Breast epithelium (tissue), 4 donors: ENCODE measurements around the gene LNPK. TPM values are rescaled to one million over a fixed set of nuclear protein-coding genes. Genes with fewer than 3 reads are reported as not detected.

Experiments used
- DNase-seq, 2 donors: peaks; one replicate each; pipeline ENCODE4 v3.0.0-alpha.2; 2019; ENCODE audit warnings: low spot score in 2 of 2
- H3K27ac ChIP-seq, 2 donors: fragments of 200-600 bp; sonication (generic) in 1 of 2; one replicate each; pipeline ENCODE4 v1.5.1; 2016 to 2019; ENCODE audit warnings: mild to moderate bottlenecking in 1 of 2
- H3K27me3 ChIP-seq, 2 donors: fragments of 200-600 bp; sonication (generic) in 1 of 2; one replicate each; pipeline versions ENCODE4 v1.5.1 to v1.6.0; 2017 to 2019; ENCODE audit warnings: control low read depth in 1 of 2, mild to moderate bottlenecking in 1 of 2
- H3K36me3 ChIP-seq: fragments of 200-600 bp; one replicate; pipeline ENCODE4 v1.5.1; 2019
- H3K4me1 ChIP-seq, 2 donors: fragments of 200-600 bp; sonication (generic); one replicate each; pipeline ENCODE4 v1.5.1; 2016 to 2019; ENCODE audit warnings: control low read depth in 1 of 2
- H3K4me3 ChIP-seq, 3 donors: fragments of 200-600 bp; sonication (generic); 1 replicate in 2 of 3; 2 replicates in 1 of 3; pipeline ENCODE4 v1.5.1; 2016 to 2019; ENCODE audit warnings: mild to moderate bottlenecking in 3 of 3, moderate library complexity in 2 of 3
- H3K9me3 ChIP-seq, 2 donors: fragments of 200-600 bp; sonication (generic) in 1 of 2; one replicate each; pipeline ENCODE4 v1.5.1; 2016 to 2019; ENCODE audit warnings: control low read depth in 1 of 2
- POLR2A ChIP-seq: fragments of 450-650 bp; IDR thresholded peaks from one replicate; pipeline ENCODE4 v1.6.1; 2016; ENCODE audit warnings: antibody characterized with exemption, mild to moderate bottlenecking, moderate library complexity
- POLR2AphosphoS5 ChIP-seq, 3 donors: sonication (generic); formaldehyde crosslinking; IDR thresholded peaks; one replicate each; pipeline ENCODE4 v1.6.1; 2017; ENCODE audit warnings: antibody characterized with exemption in 3 of 3
- intact Hi-C: fragments of 100-400 bp; cut with DNase I; formaldehyde crosslinking; loops from one replicate; pipeline ENCODE4 v1.15.1; 2023; ENCODE audit warnings: low total_unique reads
- total RNA-seq, 3 donors: library from RNA; depleted of rRNA; stranded (reverse); fragments of >200 nt; gene quantifications; one replicate each; pipeline ENCODE4 v1.1.0, GENCODE V29; 2016
- TF ChIP-seq, protein P1 (sequence below), 3 donors: fragments of 450-650 bp; IDR thresholded peaks; one replicate each; pipeline ENCODE4 v1.5.1; 2016 to 2017; ENCODE audit warnings: antibody characterized with exemption in 3 of 3, mild to moderate bottlenecking in 3 of 3, moderate library complexity in 3 of 3

The LNPK gene
- 10 to 100 TPM; 20.0 to 30.3 (median 23.8) TPM for total RNA-seq

GRCh38 chr2:176001916-176002687 is at the start of gene LNPK:
TSS of gene LNPK (minus strand) at chr2:176002267. CDS start at chr2:175995584, 6,683 bp downstream.
- Histone ChIP-seq H3K4me1 (no peaks in the 10 kb centered on the region), H3K4me3 (peak within 1 kb of the TSS; percentile 75 to 81 (median 78)), H3K9me3 (no peaks in the 10 kb centered on the region), H3K36me3 (no peaks in the 10 kb centered on the region), H3K27me3 (no peaks in the 10 kb centered on the region), H3K27ac (peak within 1 kb of the TSS; percentile 70 to 86)
- intact Hi-C loops = loop anchor here (5.0 kb wide), 1 partner anchor 150 kb away; no protein-coding TSS in a partner anchor
- peak; percentile 90 to 92 for DNase-seq
- peak; percentile 30 for TF ChIP-seq POLR2A
- peak; percentile 13 to 78 (median 65) for TF ChIP-seq POLR2AphosphoS5 (IDR thresholded peaks at IDR 0.05)
- TF ChIP-seq, protein P1, sequence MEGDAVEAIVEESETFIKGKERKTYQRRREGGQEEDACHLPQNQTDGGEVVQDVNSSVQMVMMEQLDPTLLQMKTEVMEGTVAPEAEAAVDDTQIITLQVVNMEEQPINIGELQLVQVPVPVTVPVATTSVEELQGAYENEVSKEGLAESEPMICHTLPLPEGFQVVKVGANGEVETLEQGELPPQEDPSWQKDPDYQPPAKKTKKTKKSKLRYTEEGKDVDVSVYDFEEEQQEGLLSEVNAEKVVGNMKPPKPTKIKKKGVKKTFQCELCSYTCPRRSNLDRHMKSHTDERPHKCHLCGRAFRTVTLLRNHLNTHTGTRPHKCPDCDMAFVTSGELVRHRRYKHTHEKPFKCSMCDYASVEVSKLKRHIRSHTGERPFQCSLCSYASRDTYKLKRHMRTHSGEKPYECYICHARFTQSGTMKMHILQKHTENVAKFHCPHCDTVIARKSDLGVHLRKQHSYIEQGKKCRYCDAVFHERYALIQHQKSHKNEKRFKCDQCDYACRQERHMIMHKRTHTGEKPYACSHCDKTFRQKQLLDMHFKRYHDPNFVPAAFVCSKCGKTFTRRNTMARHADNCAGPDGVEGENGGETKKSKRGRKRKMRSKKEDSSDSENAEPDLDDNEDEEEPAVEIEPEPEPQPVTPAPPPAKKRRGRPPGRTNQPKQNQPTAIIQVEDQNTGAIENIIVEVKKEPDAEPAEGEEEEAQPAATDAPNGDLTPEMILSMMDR (IDR thresholded peaks at IDR 0.05) = no peak

DNA sequence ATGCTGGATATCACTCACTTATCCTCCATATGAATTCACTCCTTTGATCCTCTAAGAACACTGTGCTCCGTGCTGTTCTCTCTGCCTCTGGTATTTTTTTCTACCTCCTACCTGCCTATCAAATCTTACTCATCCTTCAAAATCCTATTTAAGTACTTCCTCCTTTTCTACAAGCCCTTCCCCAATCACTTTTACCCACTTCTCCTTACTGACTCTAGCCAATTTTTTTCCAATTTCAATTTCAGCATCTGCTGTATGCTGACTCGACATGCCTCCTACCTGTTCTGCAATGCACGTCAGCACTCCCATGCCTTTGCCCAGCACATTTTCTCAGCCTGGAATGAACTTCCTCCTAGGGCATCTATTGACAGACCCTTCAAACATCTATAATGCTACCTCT is 37.3 kb upstream of the LNPK start:
- no peak overlapping the region for H3K27ac ChIP-seq
- no peaks in the 10 kb centered on the region for H3K9me3 ChIP-seq
- H3K36me3 ChIP-seq = no peaks in the 10 kb centered on the region
- H3K27me3 ChIP-seq = peaks cover 0 to 6% of the 10 kb centered on the region in 2 donors
- intact Hi-C loops = no loop called here
- H3K4me1 ChIP-seq = no peaks in the 10 kb centered on the region
- H3K4me3 ChIP-seq = no peak overlapping the region
- TF ChIP-seq POLR2AphosphoS5 (IDR thresholded peaks at IDR 0.05) (no peak), POLR2A (no peak)
- TF ChIP-seq, protein P1 (IDR thresholded peaks at IDR 0.05) = no peak
- DNase-seq = no peak

DNA sequence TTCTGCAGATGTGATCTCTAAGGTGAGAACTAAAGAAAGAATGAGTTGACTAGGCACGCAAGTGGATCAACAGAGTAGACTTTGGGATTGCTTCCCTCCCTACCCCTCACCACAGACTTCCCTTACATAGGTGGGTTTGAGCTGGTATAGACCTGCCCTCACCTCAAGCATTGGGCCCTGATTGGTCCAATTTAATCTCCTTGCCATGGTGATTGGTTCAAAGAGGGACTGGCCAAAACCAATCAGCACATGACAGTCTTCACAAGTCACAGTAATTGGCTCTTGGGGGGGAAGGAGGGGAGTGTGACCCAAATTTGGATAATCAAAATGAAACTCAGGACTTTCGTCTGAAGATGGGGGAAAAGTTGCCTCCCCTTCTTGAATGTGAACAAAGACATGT is 36.6 kb upstream of the LNPK start:
- H3K36me3 ChIP-seq = no peaks in the 10 kb centered on the region
- DNase-seq = no peak
- H3K9me3 ChIP-seq = no peaks in the 10 kb centered on the region
- intact Hi-C loops = no loop called here
- no peak overlapping the region for H3K27ac ChIP-seq
- TF ChIP-seq, protein P1 (IDR thresholded peaks at IDR 0.05) = no peak
- TF ChIP-seq POLR2A (no peak), POLR2AphosphoS5 (IDR thresholded peaks at IDR 0.05) (no peak)
- H3K4me1 ChIP-seq = no peaks in the 10 kb centered on the region
- H3K27me3 ChIP-seq = peaks cover 0 to 6% of the 10 kb centered on the region in 2 donors
- H3K4me3 ChIP-seq = no peak overlapping the region

- Histone ChIP-seq H3K36me3 (no peaks in the 10 kb centered on the region), H3K9me3 (no peaks in the 10 kb centered on the region), H3K4me3 (no peak overlapping the region), H3K27ac (no peak overlapping the region), H3K4me1 (no peaks in the 10 kb centered on the region), H3K27me3 (no peaks in the 10 kb centered on the region)
- no peak for TF ChIP-seq POLR2A
- TF ChIP-seq POLR2AphosphoS5 (IDR thresholded peaks at IDR 0.05) = no peak
- DNase-seq = no peak
- intact Hi-C loops = no loop called here
Measured at GRCh38 chr2:176035013-176035691, 33.1 kb upstream of the LNPK start.

DNA sequence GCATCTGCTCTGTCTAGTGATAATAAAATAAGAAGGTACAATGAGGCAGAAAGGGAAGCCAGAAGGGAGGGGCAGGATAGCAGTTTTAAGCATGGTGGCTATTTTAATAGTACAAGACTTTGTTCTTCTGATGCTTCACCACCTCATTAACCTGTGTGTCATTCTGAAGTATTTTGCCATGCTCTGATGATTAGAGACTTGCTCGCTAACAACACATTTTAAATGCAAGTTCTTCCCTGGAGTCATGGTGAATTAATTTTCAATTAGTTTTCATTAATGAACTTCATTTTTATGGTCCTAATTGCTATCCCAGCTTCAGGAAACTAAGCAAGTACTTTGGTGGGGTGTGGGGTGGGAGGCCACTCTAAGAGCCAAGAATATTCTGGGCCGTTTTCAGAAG is 25.7 kb upstream of the LNPK start:
- H3K4me3 ChIP-seq = no peak overlapping the region
- H3K27me3 ChIP-seq = peaks cover 0 to 21% of the 10 kb centered on the region in 2 donors
- TF ChIP-seq, protein P1 (IDR thresholded peaks at IDR 0.05) = no peak
- TF ChIP-seq POLR2AphosphoS5 (IDR thresholded peaks at IDR 0.05) = no peak
- TF ChIP-seq POLR2A = no peak
- H3K4me1 ChIP-seq = no peaks in the 10 kb centered on the region
- no peaks in the 10 kb centered on the region for H3K36me3 ChIP-seq
- intact Hi-C loops = no loop called here
- no peak overlapping the region for H3K27ac ChIP-seq
- DNase-seq = no peak
- H3K9me3 ChIP-seq = no peaks in the 10 kb centered on the region
